ENCODE results near the gene SUV39H2.
"Not testable (repeated sequence)": the region's sequence is repeated elsewhere in the genome, so short reads cannot be mapped to it uniquely, and the experiment has no call there.

SUV39H2 gene

GRCh38 chr10:14875941-14876340 lies 2.7 kb upstream of the SUV39H2 start:
- DNase-seq (ENCODE audit: low read depth): no peak

GRCh38 chr10:14876764-14877163 lies 1.9 kb upstream of the SUV39H2 start:
- DNase-seq (ENCODE audit: low read depth): no peak

GRCh38 chr10:14879124-14879927 lies 660 bp downstream of the SUV39H2 start:
- DNase-seq (ENCODE audit: low read depth): peak; percentile 22

GRCh38 chr10:14879928-14880193 lies 1.2 kb downstream of the SUV39H2 start:
- no peak for DNase-seq (ENCODE audit: low read depth)

- DNase-seq (ENCODE audit: low read depth): no peak
These were observed 1.6 kb downstream of the SUV39H2 start for GRCh38 chr10:14880229-14880628.

GRCh38 chr10:14884082-14884481 lies 5.4 kb downstream of the SUV39H2 start:
- no peak for DNase-seq (ENCODE audit: low read depth)

GRCh38 chr10:14889318-14889717 lies 10.7 kb downstream of the SUV39H2 start:
- DNase-seq (ENCODE audit: low read depth): no peak

GRCh38 chr10:14891151-14891550 lies 12.5 kb downstream of the SUV39H2 start:
- no peak for DNase-seq (ENCODE audit: low read depth)

- no peak for DNase-seq (ENCODE audit: low read depth)
These were observed 25.7 kb downstream of the SUV39H2 start for GRCh38 chr10:14904316-14904732.

GRCh38 chr10:14904864-14905263 lies 26.2 kb downstream of the SUV39H2 start:
- no peak for DNase-seq (ENCODE audit: low read depth)

- DNase-seq (ENCODE audit: low read depth): no peak
These were observed 27.2 kb downstream of the SUV39H2 start for GRCh38 chr10:14905890-14906289.

- DNase-seq (ENCODE audit: low read depth): no peak
These were observed 28.1 kb downstream of the SUV39H2 start for GRCh38 chr10:14906765-14907164.

GRCh38 chr10:14907591-14907990 lies 28.9 kb downstream of the SUV39H2 start:
- DNase-seq (ENCODE audit: low read depth): not testable (repeated sequence)

GRCh38 chr10:14909101-14909500 lies 30.4 kb downstream of the SUV39H2 start:
- no peak for DNase-seq (ENCODE audit: low read depth)

- DNase-seq (ENCODE audit: low read depth): no peak
These were observed 32.3 kb downstream of the SUV39H2 start for GRCh38 chr10:14910953-14911352.

- DNase-seq (ENCODE audit: low read depth): no peak
These were observed 33.1 kb downstream of the SUV39H2 start for GRCh38 chr10:14911801-14912200.

GRCh38 chr10:14916600-14916999 lies 37.9 kb downstream of the SUV39H2 start:
- no peak for DNase-seq (ENCODE audit: low read depth)

- DNase-seq (ENCODE audit: low read depth): no peak
These were observed 39.2 kb downstream of the SUV39H2 start for GRCh38 chr10:14917827-14918226.

GRCh38 chr10:14918964-14919363 lies 40.3 kb downstream of the SUV39H2 start:
- no peak for DNase-seq (ENCODE audit: low read depth)

GRCh38 chr10:14924013-14924412 lies 45.3 kb downstream of the SUV39H2 start:
- DNase-seq (ENCODE audit: low read depth): no peak

GRCh38 chr10:14925268-14925667 lies 46.6 kb downstream of the SUV39H2 start:
- no peak for DNase-seq (ENCODE audit: low read depth)

- no peak for DNase-seq (ENCODE audit: low read depth)
These were observed 47.4 kb downstream of the SUV39H2 start for GRCh38 chr10:14926061-14926470.

GRCh38 chr10:14926722-14927416 lies 48.2 kb downstream of the SUV39H2 start:
- no peak for DNase-seq (ENCODE audit: low read depth)

GRCh38 chr10:14930610-14931009 lies 51.9 kb downstream of the SUV39H2 start:
- DNase-seq (ENCODE audit: low read depth): no peak
